Keratinocyte (primary cell): ENCODE measurements around the gene MN1.

ENCODE experiments used
- CTCF ChIP-seq, 3 experiments: IDR thresholded peaks in 1 of 3; conservative IDR thresholded peaks in 1 of 3; optimal IDR thresholded peaks in 1 of 3; 2 replicates in 2 of 3; 3 replicates in 1 of 3; pipeline versions ENCODE3 to v1.5.1; 2011; ENCODE audit warnings: low read length in 3 of 3, mild to moderate bottlenecking in 3 of 3, moderate library complexity in 2 of 3, control low read depth in 1 of 3, inconsistent platforms in 1 of 3; ENCODE audit not compliant: insufficient read depth in 2 of 3; ENCODE audit errors: extremely low read depth in 1 of 3
- EZH2 ChIP-seq: IDR thresholded peaks from one replicate; pipeline ENCODE4 v1.6.1; 2012; ENCODE audit warnings: inconsistent platforms, mild to moderate bottlenecking, low read length, moderate library complexity

- TF ChIP-seq EZH2 (no peak), CTCF (optimal IDR thresholded peaks at IDR 0.05 in 1 of 3, IDR thresholded peaks at IDR 0.05 in 1 of 3, conservative IDR thresholded peaks at IDR 0.05 in 1 of 3; ENCODE audit: extremely low read depth in 1 of 3, insufficient read depth in 2 of 3, low read length in 3 of 3) (no peak)
Measured at GRCh38 chr22:27705408-27706080, 96.0 kb downstream of the MN1 start.
